ENCODE results near the gene CPNE5.
A peak's percentile ranks its signal among the peaks of the same experiment; 100 is the strongest.

The CPNE5 gene

GRCh38 chr6:36776167-36776566 is 63.1 kb downstream of the CPNE5 start:
- Histone ChIP-seq H3K79me2 (ENCODE audit: control insufficient read depth, insufficient read depth, low read length, unreplicated experiment) (no peaks in the 10 kb centered on the region), H3K36me3 (ENCODE audit: insufficient read depth, low read length) (no peaks in the 10 kb centered on the region), H3K27me3 (ENCODE audit: insufficient read depth, low read length) (peaks cover 3% of the 10 kb centered on the region; the same call in 1 of the 2 replicates), H3K27ac (ENCODE audit: low read depth, low read length) (no peak overlapping the region), H3K4me3 (ENCODE audit: low read depth, low read length) (no peak overlapping the region), H2AFZ (ENCODE audit: low read length, unreplicated experiment) (no peak overlapping the region), H3K4me1 (ENCODE audit: control insufficient read depth, insufficient read depth, low read length, unreplicated experiment) (peaks cover under 1% of the 10 kb centered on the region)

GRCh38 chr6:36774331-36774730 is 64.9 kb downstream of the CPNE5 start:
- peaks cover 3% of the 10 kb centered on the region; the same call in 1 of the 2 replicates for H3K27me3 ChIP-seq (ENCODE audit: insufficient read depth, low read length)
- H3K27ac ChIP-seq (ENCODE audit: low read depth, low read length), result no peak overlapping the region
- no peaks in the 10 kb centered on the region for H3K79me2 ChIP-seq (ENCODE audit: control insufficient read depth, insufficient read depth, low read length, unreplicated experiment)
- H3K36me3 ChIP-seq (ENCODE audit: insufficient read depth, low read length), result no peaks in the 10 kb centered on the region
- no peak overlapping the region for H3K4me3 ChIP-seq (ENCODE audit: low read depth, low read length)
- H3K4me1 ChIP-seq (ENCODE audit: control insufficient read depth, insufficient read depth, low read length, unreplicated experiment), result peaks cover 19% of the 10 kb centered on the region
- H2AFZ ChIP-seq (ENCODE audit: low read length, unreplicated experiment), result no peak overlapping the region

- H3K4me3 ChIP-seq (ENCODE audit: low read depth, low read length), result no peak overlapping the region
- no peak overlapping the region for H2AFZ ChIP-seq (ENCODE audit: low read length, unreplicated experiment)
- no peaks in the 10 kb centered on the region for H3K27me3 ChIP-seq (ENCODE audit: insufficient read depth, low read length)
- H3K27ac ChIP-seq (ENCODE audit: low read depth, low read length), result no peak overlapping the region
- no peaks in the 10 kb centered on the region for H3K79me2 ChIP-seq (ENCODE audit: control insufficient read depth, insufficient read depth, low read length, unreplicated experiment)
- H3K36me3 ChIP-seq (ENCODE audit: insufficient read depth, low read length), result no peaks in the 10 kb centered on the region
- H3K4me1 ChIP-seq (ENCODE audit: control insufficient read depth, insufficient read depth, low read length, unreplicated experiment), result peaks cover 25% of the 10 kb centered on the region
Observed at GRCh38 chr6:36772397-36772796, 66.8 kb downstream of the CPNE5 start.

- Histone ChIP-seq H3K27me3 (ENCODE audit: insufficient read depth, low read length) (no peaks in the 10 kb centered on the region), H3K79me2 (ENCODE audit: control insufficient read depth, insufficient read depth, low read length, unreplicated experiment) (no peaks in the 10 kb centered on the region), H2AFZ (ENCODE audit: low read length, unreplicated experiment) (no peak overlapping the region), H3K4me3 (ENCODE audit: low read depth, low read length) (no peak overlapping the region), H3K4me1 (ENCODE audit: control insufficient read depth, insufficient read depth, low read length, unreplicated experiment) (peaks cover 25% of the 10 kb centered on the region), H3K36me3 (ENCODE audit: insufficient read depth, low read length) (no peaks in the 10 kb centered on the region), H3K27ac (ENCODE audit: low read depth, low read length) (no peak overlapping the region)
Observed at GRCh38 chr6:36771145-36771544, 68.1 kb downstream of the CPNE5 start.

GRCh38 chr6:36769676-36770499 is 69.4 kb downstream of the CPNE5 start:
- Histone ChIP-seq H3K4me3 (ENCODE audit: low read depth, low read length) (no peak overlapping the region), H3K36me3 (ENCODE audit: insufficient read depth, low read length) (no peaks in the 10 kb centered on the region), H3K4me1 (ENCODE audit: control insufficient read depth, insufficient read depth, low read length, unreplicated experiment) (peaks cover 25% of the 10 kb centered on the region), H3K27me3 (ENCODE audit: insufficient read depth, low read length) (no peaks in the 10 kb centered on the region), H2AFZ (ENCODE audit: low read length, unreplicated experiment) (peak overlapping the region; percentile 20), H3K79me2 (ENCODE audit: control insufficient read depth, insufficient read depth, low read length, unreplicated experiment) (no peaks in the 10 kb centered on the region), H3K27ac (ENCODE audit: low read depth, low read length) (peak overlapping the region; percentile 6; the same call in 1 of the 2 replicates)

- Histone ChIP-seq H3K27me3 (ENCODE audit: insufficient read depth, low read length) (no peaks in the 10 kb centered on the region), H3K79me2 (ENCODE audit: control insufficient read depth, insufficient read depth, low read length, unreplicated experiment) (no peaks in the 10 kb centered on the region), H3K4me1 (ENCODE audit: control insufficient read depth, insufficient read depth, low read length, unreplicated experiment) (peaks cover 25% of the 10 kb centered on the region), H3K4me3 (ENCODE audit: low read depth, low read length) (no peak overlapping the region), H2AFZ (ENCODE audit: low read length, unreplicated experiment) (no peak overlapping the region), H3K36me3 (ENCODE audit: insufficient read depth, low read length) (no peaks in the 10 kb centered on the region), H3K27ac (ENCODE audit: low read depth, low read length) (peak overlapping the region; percentile 13)
Observed at GRCh38 chr6:36769183-36769675, 70.0 kb downstream of the CPNE5 start.

GRCh38 chr6:36766399-36766945 is 72.8 kb downstream of the CPNE5 start:
- Histone ChIP-seq H3K27ac (ENCODE audit: low read depth, low read length) (no peak overlapping the region), H3K27me3 (ENCODE audit: insufficient read depth, low read length) (no peaks in the 10 kb centered on the region), H2AFZ (ENCODE audit: low read length, unreplicated experiment) (no peak overlapping the region), H3K4me1 (ENCODE audit: control insufficient read depth, insufficient read depth, low read length, unreplicated experiment) (peaks cover 25% of the 10 kb centered on the region), H3K79me2 (ENCODE audit: control insufficient read depth, insufficient read depth, low read length, unreplicated experiment) (no peaks in the 10 kb centered on the region), H3K4me3 (ENCODE audit: low read depth, low read length) (no peak overlapping the region), H3K36me3 (ENCODE audit: insufficient read depth, low read length) (no peaks in the 10 kb centered on the region)

- no peaks in the 10 kb centered on the region for H3K79me2 ChIP-seq (ENCODE audit: control insufficient read depth, insufficient read depth, low read length, unreplicated experiment)
- peaks cover 21% of the 10 kb centered on the region for H3K4me1 ChIP-seq (ENCODE audit: control insufficient read depth, insufficient read depth, low read length, unreplicated experiment)
- no peak overlapping the region for H3K4me3 ChIP-seq (ENCODE audit: low read depth, low read length)
- no peaks in the 10 kb centered on the region for H3K36me3 ChIP-seq (ENCODE audit: insufficient read depth, low read length)
- no peaks in the 10 kb centered on the region for H3K27me3 ChIP-seq (ENCODE audit: insufficient read depth, low read length)
- no peak overlapping the region for H3K27ac ChIP-seq (ENCODE audit: low read depth, low read length)
- H2AFZ ChIP-seq (ENCODE audit: low read length, unreplicated experiment), result no peak overlapping the region
Observed at GRCh38 chr6:36765594-36766398, 73.4 kb downstream of the CPNE5 start.

GRCh38 chr6:36765190-36765589 is 74.1 kb downstream of the CPNE5 start:
- no peaks in the 10 kb centered on the region for H3K79me2 ChIP-seq (ENCODE audit: control insufficient read depth, insufficient read depth, low read length, unreplicated experiment)
- H3K4me1 ChIP-seq (ENCODE audit: control insufficient read depth, insufficient read depth, low read length, unreplicated experiment), result peaks cover 15% of the 10 kb centered on the region
- H3K27ac ChIP-seq (ENCODE audit: low read depth, low read length), result no peak overlapping the region
- H3K36me3 ChIP-seq (ENCODE audit: insufficient read depth, low read length), result no peaks in the 10 kb centered on the region
- H2AFZ ChIP-seq (ENCODE audit: low read length, unreplicated experiment), result no peak overlapping the region
- no peak overlapping the region for H3K4me3 ChIP-seq (ENCODE audit: low read depth, low read length)
- no peaks in the 10 kb centered on the region for H3K27me3 ChIP-seq (ENCODE audit: insufficient read depth, low read length)

- Histone ChIP-seq H3K4me1 (ENCODE audit: control insufficient read depth, insufficient read depth, low read length, unreplicated experiment) (no peaks in the 10 kb centered on the region), H2AFZ (ENCODE audit: low read length, unreplicated experiment) (no peak overlapping the region)
Observed at GRCh38 chr6:36762123-36762522, 77.1 kb downstream of the CPNE5 start.

More at GRCh38 chr6:36762123-36762522, 77.1 kb downstream of the CPNE5 start:
- Histone ChIP-seq H3K4me3 (ENCODE audit: low read depth, low read length) (no peak overlapping the region), H3K27me3 (ENCODE audit: insufficient read depth, low read length) (no peaks in the 10 kb centered on the region), H3K27ac (ENCODE audit: low read depth, low read length) (no peak overlapping the region), H3K36me3 (ENCODE audit: insufficient read depth, low read length) (no peaks in the 10 kb centered on the region), H3K79me2 (ENCODE audit: control insufficient read depth, insufficient read depth, low read length, unreplicated experiment) (no peaks in the 10 kb centered on the region)

Data from ACC112 (cell line).